ENCODE measurements around the gene SLC25A38. TPM values are rescaled to one million over a fixed set of nuclear protein-coding genes. Genes with fewer than 3 reads are reported as not detected.
"Not testable (repeated sequence)": the region's sequence is repeated elsewhere in the genome, so short reads cannot be mapped to it uniquely, and the experiment has no call there.

SLC25A38 gene
- total RNA-seq, 4 donors from 2014 or later: 6.2 to 21.7 (median 12.6) TPM

DNA sequence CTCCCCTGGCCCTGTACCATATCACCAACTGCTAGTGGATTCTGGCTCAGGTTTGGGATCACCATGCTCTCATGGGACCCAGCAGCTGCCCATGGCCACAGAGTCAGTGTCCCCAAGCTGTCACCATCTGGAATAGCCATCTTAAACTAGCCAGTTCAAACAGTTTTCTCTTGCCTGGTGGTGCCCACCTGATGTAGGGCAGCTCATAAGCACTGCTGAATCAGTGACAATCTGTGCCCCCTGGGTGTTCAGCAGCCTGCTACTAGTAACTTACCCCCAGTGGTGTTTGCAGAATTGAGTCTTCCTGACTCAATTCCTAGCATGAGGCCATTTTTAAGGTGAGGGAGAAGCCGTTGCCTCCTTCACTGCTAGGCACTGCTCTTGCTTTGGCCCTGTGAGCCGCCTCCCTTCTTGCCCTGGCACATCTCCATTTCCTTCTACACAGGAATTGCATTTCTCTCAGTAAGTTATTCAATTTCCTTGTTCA, 31.3 kb downstream of the SLC25A38 start:
- no peaks in the 10 kb centered on the region for H3K27me3 ChIP-seq
- peaks cover 0 to 79% (median 7%) of the 10 kb centered on the region in 3 donors for H3K4me1 ChIP-seq
- H3K9me3 ChIP-seq: no peaks in the 10 kb centered on the region
- intact Hi-C loops (cut with DNase I): no loop called here
- WGBS, 2 donors: 19 to 57% methylated on average over 2 of the region's 2 CpGs
- peaks cover 12 to 52% (median 27%) of the 10 kb centered on the region in 3 donors for H3K36me3 ChIP-seq
- peak overlapping the region; percentile 28 to 44 (median 42) for H3K27ac ChIP-seq
- no peak overlapping the region for H3K4me3 ChIP-seq
- TF ChIP-seq, protein P1, sequence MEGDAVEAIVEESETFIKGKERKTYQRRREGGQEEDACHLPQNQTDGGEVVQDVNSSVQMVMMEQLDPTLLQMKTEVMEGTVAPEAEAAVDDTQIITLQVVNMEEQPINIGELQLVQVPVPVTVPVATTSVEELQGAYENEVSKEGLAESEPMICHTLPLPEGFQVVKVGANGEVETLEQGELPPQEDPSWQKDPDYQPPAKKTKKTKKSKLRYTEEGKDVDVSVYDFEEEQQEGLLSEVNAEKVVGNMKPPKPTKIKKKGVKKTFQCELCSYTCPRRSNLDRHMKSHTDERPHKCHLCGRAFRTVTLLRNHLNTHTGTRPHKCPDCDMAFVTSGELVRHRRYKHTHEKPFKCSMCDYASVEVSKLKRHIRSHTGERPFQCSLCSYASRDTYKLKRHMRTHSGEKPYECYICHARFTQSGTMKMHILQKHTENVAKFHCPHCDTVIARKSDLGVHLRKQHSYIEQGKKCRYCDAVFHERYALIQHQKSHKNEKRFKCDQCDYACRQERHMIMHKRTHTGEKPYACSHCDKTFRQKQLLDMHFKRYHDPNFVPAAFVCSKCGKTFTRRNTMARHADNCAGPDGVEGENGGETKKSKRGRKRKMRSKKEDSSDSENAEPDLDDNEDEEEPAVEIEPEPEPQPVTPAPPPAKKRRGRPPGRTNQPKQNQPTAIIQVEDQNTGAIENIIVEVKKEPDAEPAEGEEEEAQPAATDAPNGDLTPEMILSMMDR (IDR thresholded peaks at IDR 0.05): no peak
- no peak for TF ChIP-seq POLR2A (IDR thresholded peaks at IDR 0.05)
- no peak for DNase-seq

DNA sequence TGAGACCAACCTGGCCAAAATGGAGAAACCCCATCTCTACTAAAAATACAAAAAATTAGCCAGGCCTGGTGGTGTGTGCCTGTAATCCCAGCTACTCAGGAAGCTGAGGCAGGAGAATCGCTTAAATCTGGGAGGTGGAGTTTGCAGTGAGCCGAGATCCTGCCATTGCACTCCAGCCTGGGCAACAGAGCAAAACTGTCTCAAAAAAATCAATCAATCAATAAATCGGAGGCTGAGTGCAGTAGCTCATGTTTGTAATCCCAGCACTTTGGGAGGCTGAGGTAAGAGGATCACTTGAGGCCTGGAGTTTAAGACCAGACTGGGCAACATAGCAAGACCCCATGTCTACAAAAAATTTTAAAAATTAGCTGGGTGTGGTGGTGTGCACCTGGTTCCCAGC, 32.1 kb downstream of the SLC25A38 start:
- Histone ChIP-seq H3K36me3 (peaks cover 10 to 43% (median 24%) of the 10 kb centered on the region in 3 donors), H3K4me1 (peaks cover 0 to 79% (median 2%) of the 10 kb centered on the region in 3 donors)
- DNase-seq; intact Hi-C loops (cut with DNase I); H3K4me3 ChIP-seq; H3K27me3 ChIP-seq; H3K27ac ChIP-seq; H3K9me3 ChIP-seq: not testable (repeated sequence)
- 73 to 78% methylated on average over 2 to 3 of the region's 3 CpGs for whole genome bisulfite sequencing, 2 donors

DNA sequence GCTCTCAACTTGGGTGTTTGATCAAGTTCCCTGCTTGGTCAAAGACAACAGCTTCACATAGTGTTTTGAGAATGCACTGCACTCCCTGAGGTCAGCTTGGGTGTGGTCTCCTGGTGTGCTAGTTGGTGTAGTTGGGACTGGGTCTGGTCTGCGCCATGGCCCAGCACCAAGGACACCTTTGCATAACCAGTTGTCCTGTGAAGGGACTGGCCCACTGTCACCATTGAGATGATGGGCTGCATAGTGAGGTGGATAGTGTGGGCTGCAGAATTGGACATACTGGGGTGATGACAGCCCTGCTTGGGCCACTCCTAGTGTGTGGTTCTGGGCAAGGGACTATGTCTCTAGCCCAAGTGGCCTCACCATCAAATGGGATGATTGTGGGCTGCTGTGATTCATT, 32.8 kb downstream of the SLC25A38 start:
- TF ChIP-seq, protein P1 (IDR thresholded peaks at IDR 0.05): no peak
- no peak for TF ChIP-seq POLR2A (IDR thresholded peaks at IDR 0.05)
- H3K4me3 ChIP-seq: no peak overlapping the region
- H3K4me1 ChIP-seq: peaks cover 0 to 74% (median 0%) of the 10 kb centered on the region in 3 donors
- no peaks in the 10 kb centered on the region for H3K27me3 ChIP-seq
- peaks cover 8 to 37% (median 17%) of the 10 kb centered on the region in 3 donors for H3K36me3 ChIP-seq
- intact Hi-C loops (cut with DNase I): no loop called here
- no peak overlapping the region for H3K27ac ChIP-seq
- WGBS, 2 donors: 100% methylated on average over 1 of the region's 1 CpG
- no peak for DNase-seq
- no peaks in the 10 kb centered on the region for H3K9me3 ChIP-seq

DNA sequence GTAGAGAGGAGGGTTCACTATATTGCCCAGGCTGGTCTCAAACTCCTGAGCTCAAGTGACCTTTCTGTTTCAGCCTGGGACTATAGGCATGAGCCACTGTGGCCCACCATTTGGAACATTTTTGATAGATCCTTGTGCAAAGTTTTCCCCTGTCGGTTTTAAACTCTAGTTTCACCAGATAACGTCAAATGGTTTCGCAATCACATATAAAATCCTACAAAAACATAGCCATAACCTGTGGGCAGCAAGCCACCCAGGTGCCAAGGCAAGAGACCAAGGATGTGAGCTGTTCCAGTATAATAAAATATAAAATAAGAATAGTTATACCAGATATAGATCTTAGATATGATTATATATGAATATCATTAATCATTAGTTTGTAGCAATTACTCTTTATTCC, 33.8 kb downstream of the SLC25A38 start:
- intact Hi-C loops (cut with DNase I); H3K27ac ChIP-seq; DNase-seq; H3K27me3 ChIP-seq; H3K9me3 ChIP-seq; H3K4me3 ChIP-seq: not testable (repeated sequence)
- WGBS, 2 donors: 42 to 43% methylated on average over 3 of the region's 3 CpGs
- Histone ChIP-seq H3K36me3 (peaks cover 0 to 26% (median 14%) of the 10 kb centered on the region in 3 donors), H3K4me1 (peaks cover 0 to 64% (median 0%) of the 10 kb centered on the region in 3 donors)

DNA sequence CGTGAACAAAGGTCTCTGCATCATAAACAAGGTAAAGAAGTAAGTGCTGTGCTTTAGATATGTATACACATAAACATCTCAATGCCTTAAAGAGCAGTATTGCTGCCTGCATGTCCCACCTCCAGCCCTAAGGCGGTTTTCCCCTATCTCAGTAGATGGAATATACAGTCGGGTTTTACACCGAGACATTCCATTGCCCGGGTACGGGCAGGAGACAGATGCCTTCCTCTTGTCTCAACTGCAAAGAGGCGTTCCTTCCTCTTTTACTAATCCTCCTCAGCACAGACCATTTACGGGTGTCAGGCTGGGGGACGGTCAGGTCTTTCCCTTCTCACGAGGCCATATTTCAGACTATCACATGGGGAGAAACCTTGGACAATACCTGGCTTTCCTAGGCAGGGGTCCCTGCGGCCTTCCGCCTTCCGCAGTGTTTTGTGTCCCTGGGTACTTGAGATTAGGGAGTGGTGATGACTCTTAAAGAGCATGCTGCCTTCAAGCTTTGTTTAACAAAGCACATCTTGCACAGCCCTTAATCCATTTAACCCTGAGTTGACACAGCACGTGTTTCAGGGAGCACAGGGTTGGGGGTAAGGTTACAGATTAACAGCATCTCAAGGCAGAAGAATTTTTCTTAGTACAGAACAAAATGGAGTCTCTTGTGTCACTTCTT, 35.5 kb downstream of the SLC25A38 start:
- H3K4me1 ChIP-seq: peaks cover 0 to 47% (median 0%) of the 10 kb centered on the region in 3 donors
- WGBS, 2 donors: 65 to 70% methylated on average over 9 of the region's 14 CpGs
- H3K36me3 ChIP-seq; H3K27ac ChIP-seq; H3K4me3 ChIP-seq; DNase-seq; H3K9me3 ChIP-seq; intact Hi-C loops (cut with DNase I); H3K27me3 ChIP-seq: not testable (repeated sequence)

DNA sequence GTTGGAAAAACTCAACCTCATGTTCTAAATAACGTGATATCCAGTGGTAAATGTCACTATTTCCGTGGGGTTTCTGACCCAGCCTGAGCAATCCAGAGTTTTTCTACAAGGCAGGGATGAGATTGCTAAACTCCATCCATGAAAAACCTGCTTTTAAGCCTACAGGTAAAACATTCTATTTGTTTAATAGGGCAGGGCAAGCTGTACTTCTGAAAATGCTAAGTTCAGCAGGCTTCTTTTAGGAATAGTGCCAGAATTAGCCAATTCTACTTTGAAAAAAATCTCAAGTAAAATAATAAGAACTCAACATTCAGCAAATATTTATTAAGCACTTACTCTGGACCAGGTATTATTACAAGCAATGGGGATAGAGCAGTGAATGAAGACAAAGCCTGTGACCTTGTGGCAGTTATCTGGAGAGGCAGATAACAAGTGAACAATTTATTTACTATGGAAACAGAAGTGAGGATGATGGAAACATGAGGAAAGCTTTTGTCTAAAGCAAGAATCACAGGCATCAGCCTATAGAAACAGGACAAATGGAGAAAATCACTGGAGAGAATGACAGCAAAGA, 36.7 kb downstream of the SLC25A38 start:
- Histone ChIP-seq H3K9me3 (no peaks in the 10 kb centered on the region), H3K4me1 (peaks cover 0 to 35% (median 0%) of the 10 kb centered on the region in 3 donors), H3K36me3 (no peaks in the 10 kb centered on the region), H3K27me3 (no peaks in the 10 kb centered on the region), H3K27ac (peak overlapping the region in 1 of 4 donors; percentile 42), H3K4me3 (no peak overlapping the region)
- WGBS, 2 donors: 25 to 67% methylated on average over 2 of the region's 2 CpGs
- TF ChIP-seq, protein P1 (IDR thresholded peaks at IDR 0.05): no peak
- no peak for TF ChIP-seq POLR2A (IDR thresholded peaks at IDR 0.05)
- DNase-seq: no peak
- intact Hi-C loops (cut with DNase I): no loop called here

Data from esophagus squamous epithelium (tissue), 5 donors.